Measurements from ENCODE around the gene MRPL21. TPM values are rescaled to one million over a fixed set of nuclear protein-coding genes. Genes with fewer than 3 reads are reported as not detected.

Gene MRPL21
- polyA plus RNA-seq, 4 donors, result 61.4 to 135 (median 99.9) TPM

DNA sequence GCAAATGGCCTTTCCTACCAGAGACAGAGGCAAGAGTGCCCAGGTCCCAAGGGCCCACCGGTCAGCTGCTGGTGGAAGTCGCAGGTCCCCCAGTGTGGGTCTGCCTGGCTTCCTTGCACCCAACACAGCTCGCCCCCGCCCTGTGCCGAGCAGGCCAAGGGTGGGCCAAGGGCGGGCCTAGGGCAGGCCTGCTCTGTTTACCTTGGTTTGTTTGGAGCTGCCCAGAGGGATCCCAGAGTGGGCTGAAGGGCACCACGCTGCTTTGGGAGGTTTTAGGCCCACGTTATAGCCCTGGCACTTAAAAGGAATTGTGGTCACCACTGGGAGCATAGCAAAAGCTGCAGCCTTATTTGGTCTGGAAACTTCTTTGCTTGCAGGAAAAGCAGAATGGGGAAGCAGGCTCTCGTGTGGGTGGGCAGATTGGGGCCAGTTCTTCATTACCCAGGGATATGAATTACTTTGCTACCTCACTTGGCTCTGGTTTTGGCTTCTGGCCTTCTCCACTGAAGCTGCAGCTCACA is 39.2 kb upstream of the MRPL21 start:
- peaks cover 0 to 46% (median 3%) of the 10 kb centered on the region in 3 donors for H3K36me3 ChIP-seq (ENCODE audit: control insufficient read depth in 3 of 3, insufficient read depth in 2 of 3, low read depth in 1 of 3, low read length in 3 of 3)
- H3K4me3 ChIP-seq (ENCODE audit: low read depth in 1 of 3, low read length in 3 of 3), result no peak overlapping the region
- no peak for DNase-seq
- no peaks in the 10 kb centered on the region for H3K4me1 ChIP-seq (ENCODE audit: control insufficient read depth in 3 of 3, insufficient read depth in 2 of 3, low read depth in 1 of 3, low read length in 2 of 3)
- FAIRE-seq, result no peak
- H3K27ac ChIP-seq (ENCODE audit: low read depth in 1 of 3, low read length in 2 of 3), result peak overlapping the region in 2 of 3 donors; percentile 72 to 80
- 66 to 70% (median 68%) methylated on average over 9 of the region's 9 CpGs for WGBS, 3 donors
- no peaks in the 10 kb centered on the region for H3K9me3 ChIP-seq (ENCODE audit: control insufficient read depth in 2 of 2, insufficient read depth in 1 of 2, low read depth in 1 of 2, low read length in 1 of 2)
- H3K27me3 ChIP-seq (ENCODE audit: control insufficient read depth in 3 of 3, insufficient read depth in 3 of 3, low read length in 3 of 3), result no peaks in the 10 kb centered on the region

DNA sequence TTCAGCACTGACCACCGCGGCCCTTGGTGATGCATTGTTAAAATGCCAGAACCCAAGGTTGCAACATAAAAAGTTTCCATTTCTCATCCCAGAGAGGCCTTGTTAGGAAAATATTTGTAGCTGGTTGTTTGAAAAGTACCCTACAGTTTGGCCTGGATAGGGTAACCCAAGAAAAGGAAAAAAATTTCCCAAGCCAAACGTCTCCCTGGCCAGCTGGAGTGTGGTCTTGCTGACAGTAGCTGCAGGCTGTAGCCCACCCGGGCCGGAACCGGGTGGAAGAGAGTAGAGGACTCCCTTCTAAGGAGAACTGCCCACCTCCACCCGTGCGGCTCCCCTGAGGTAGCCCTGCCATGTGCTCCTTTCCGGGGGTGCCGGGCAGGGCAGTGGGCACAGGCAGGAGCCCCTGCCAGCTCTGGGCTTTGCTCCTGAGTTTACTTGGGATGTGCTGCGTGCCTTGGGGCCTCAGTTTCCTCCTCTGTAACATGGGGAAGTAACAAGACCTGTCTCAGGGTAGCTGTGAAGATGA is 38.5 kb upstream of the MRPL21 start:
- no peak for FAIRE-seq
- no peaks in the 10 kb centered on the region for H3K9me3 ChIP-seq (ENCODE audit: control insufficient read depth in 2 of 2, insufficient read depth in 1 of 2, low read depth in 1 of 2, low read length in 1 of 2)
- no peak for DNase-seq
- no peaks in the 10 kb centered on the region for H3K27me3 ChIP-seq (ENCODE audit: control insufficient read depth in 3 of 3, insufficient read depth in 3 of 3, low read length in 3 of 3)
- 75 to 77% (median 76%) methylated on average over 11 of the region's 11 CpGs for WGBS, 3 donors
- no peaks in the 10 kb centered on the region for H3K4me1 ChIP-seq (ENCODE audit: control insufficient read depth in 3 of 3, insufficient read depth in 2 of 3, low read depth in 1 of 3, low read length in 2 of 3)
- peaks cover 3 to 52% (median 7%) of the 10 kb centered on the region in 3 donors for H3K36me3 ChIP-seq (ENCODE audit: control insufficient read depth in 3 of 3, insufficient read depth in 2 of 3, low read depth in 1 of 3, low read length in 3 of 3)
- no peak overlapping the region for H3K4me3 ChIP-seq (ENCODE audit: low read depth in 1 of 3, low read length in 3 of 3)
- peak overlapping the region in 2 of 3 donors; percentile 72 to 80 for H3K27ac ChIP-seq (ENCODE audit: low read depth in 1 of 3, low read length in 2 of 3)

DNA sequence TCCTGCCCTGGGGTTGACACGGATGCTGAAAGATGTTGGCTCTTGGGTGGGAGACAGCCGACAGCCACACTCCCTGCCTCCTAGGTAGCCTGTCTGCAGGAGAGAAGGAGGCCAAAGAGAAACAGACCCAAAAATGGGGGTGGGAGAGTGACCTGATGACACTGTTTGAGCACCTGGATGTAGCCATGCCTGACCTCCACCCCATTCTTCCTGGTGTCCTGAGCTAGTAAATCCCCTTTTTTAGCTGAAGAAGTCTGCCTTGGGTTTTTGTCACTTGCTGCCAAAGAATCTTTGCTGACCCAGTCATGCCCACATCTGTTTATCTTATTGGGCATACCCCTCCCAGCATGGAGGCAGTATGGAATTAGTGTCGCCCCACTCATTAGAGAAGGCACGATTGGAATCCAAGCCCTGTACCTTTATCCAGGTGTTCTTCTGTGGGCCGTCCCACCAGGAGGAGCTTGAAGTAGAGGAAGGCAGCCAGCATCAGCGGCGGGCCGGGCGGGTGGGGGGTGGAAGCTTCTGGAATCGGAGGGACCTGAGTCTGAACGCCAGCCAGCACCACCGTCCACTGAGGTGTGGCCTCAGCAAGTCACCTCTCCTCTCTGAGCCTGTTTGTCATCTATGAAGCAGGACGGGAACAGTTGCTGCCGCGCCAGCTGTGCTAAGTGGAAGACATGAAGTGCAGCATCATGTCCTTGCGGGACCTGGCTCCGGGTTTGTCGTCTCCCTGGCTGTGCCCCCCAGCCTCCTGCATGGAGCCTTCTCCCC is 37.9 kb upstream of the MRPL21 start:
- no peaks in the 10 kb centered on the region for H3K4me1 ChIP-seq (ENCODE audit: control insufficient read depth in 3 of 3, insufficient read depth in 2 of 3, low read depth in 1 of 3, low read length in 2 of 3)
- peak overlapping the region in 2 of 3 donors; percentile 32 to 72 for H3K27ac ChIP-seq (ENCODE audit: low read depth in 1 of 3, low read length in 2 of 3)
- peaks cover 7 to 59% (median 9%) of the 10 kb centered on the region in 3 donors for H3K36me3 ChIP-seq (ENCODE audit: control insufficient read depth in 3 of 3, insufficient read depth in 2 of 3, low read depth in 1 of 3, low read length in 3 of 3)
- H3K4me3 ChIP-seq (ENCODE audit: low read depth in 1 of 3, low read length in 3 of 3), result no peak overlapping the region
- no peaks in the 10 kb centered on the region for H3K27me3 ChIP-seq (ENCODE audit: control insufficient read depth in 3 of 3, insufficient read depth in 3 of 3, low read length in 3 of 3)
- no peak for DNase-seq
- FAIRE-seq, result no peak
- WGBS, 3 donors, result 84 to 89% (median 85%) methylated on average over 18 of the region's 18 CpGs
- H3K9me3 ChIP-seq (ENCODE audit: control insufficient read depth in 2 of 2, insufficient read depth in 1 of 2, low read depth in 1 of 2, low read length in 1 of 2), result no peaks in the 10 kb centered on the region

DNA sequence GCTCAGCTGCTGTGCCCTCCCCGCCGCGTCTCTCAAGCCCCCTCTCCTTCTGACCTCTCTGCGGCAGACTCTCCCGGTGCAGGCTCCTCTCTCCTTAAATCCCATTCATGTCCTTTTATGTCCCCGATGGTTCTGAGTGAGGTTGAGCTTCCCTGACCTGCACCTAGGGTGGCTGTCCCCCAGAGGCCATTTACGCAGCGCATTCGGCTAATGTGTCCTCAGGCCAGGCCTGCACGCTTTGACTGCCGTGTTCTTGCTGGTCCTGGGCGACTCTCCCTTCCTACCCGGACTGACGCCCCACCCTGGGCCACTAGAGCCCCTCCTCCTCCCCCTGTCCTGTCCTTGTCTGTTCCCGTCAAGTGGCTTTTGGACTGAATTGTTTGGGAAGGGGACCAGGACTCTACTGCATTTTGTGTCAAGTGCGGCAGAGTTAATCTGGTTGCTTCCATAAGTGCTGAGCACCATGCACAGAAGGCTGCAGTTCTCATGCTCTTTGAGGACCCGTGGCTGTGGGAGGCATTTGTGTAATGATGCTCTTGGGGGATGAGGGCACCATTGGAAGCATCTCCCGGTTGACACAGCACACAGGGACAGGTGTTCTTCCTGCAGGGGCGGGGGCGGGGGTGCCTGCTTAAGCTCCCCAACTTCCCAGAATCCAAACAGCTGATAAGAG is 37.2 kb upstream of the MRPL21 start:
- FAIRE-seq (no peak), DNase-seq (no peak)
- Histone ChIP-seq H3K4me3 (ENCODE audit: low read depth in 1 of 3, low read length in 3 of 3) (no peak overlapping the region), H3K9me3 (ENCODE audit: control insufficient read depth in 2 of 2, insufficient read depth in 1 of 2, low read depth in 1 of 2, low read length in 1 of 2) (no peaks in the 10 kb centered on the region), H3K27ac (ENCODE audit: low read depth in 1 of 3, low read length in 2 of 3) (no peak overlapping the region), H3K4me1 (ENCODE audit: control insufficient read depth in 3 of 3, insufficient read depth in 2 of 3, low read depth in 1 of 3, low read length in 2 of 3) (no peaks in the 10 kb centered on the region), H3K27me3 (ENCODE audit: control insufficient read depth in 3 of 3, insufficient read depth in 3 of 3, low read length in 3 of 3) (no peaks in the 10 kb centered on the region), H3K36me3 (ENCODE audit: control insufficient read depth in 3 of 3, insufficient read depth in 2 of 3, low read depth in 1 of 3, low read length in 3 of 3) (peaks cover 9 to 66% (median 11%) of the 10 kb centered on the region in 3 donors)
- WGBS, 3 donors, result 91 to 93% (median 92%) methylated on average over 20 of the region's 20 CpGs

DNA sequence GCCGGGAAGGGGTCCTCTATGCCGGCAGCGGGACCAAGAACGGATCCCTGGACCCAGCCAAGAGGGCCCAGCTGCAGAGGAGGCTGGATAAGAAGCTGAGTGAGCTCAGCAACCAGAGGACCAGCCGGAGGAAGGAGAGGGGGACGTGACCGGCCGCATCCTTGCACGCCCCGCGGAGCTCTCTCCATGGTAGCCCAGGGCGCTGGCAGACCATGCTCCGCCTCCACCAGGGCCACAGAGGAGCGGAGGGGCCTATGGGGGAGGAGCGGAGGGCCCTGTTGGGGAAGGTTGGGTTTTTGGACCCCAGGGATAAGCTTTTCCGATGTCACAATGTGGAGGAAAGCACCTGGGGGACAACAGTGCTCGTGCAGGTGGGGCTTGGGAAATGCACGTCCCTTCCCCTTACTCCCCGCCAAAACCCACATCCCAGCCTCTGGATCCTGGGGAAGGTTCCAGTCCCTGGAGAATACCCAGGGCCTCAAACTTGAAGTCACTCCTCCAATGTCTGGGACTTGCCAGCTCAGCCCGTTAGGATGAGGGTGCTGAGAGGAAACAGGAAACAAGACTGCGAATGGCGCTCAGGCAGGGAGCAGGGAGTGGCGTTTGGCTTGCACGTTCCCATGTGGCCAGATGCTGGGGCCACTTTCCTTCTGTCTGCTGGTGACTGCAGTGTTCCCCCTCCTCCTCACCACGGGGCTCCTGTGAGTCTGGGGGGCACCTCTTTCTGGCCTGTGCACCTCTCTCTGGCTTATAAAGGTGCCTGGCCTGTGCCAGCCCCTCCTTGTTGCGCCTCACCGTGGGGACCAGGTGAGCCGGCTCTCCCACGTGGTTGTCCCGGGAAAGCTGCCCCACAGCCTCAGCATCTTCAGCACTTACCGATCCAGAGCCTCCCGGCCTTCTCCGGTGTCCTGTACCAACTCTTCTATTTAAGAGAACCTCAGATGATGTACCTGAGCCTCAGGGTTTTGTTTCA is 36.2 kb upstream of the MRPL21 start:
- no peaks in the 10 kb centered on the region for H3K4me1 ChIP-seq (ENCODE audit: control insufficient read depth in 3 of 3, insufficient read depth in 2 of 3, low read depth in 1 of 3, low read length in 2 of 3)
- FAIRE-seq, result no peak
- 86 to 89% (median 88%) methylated on average over 33 of the region's 33 CpGs for WGBS, 3 donors

DNA sequence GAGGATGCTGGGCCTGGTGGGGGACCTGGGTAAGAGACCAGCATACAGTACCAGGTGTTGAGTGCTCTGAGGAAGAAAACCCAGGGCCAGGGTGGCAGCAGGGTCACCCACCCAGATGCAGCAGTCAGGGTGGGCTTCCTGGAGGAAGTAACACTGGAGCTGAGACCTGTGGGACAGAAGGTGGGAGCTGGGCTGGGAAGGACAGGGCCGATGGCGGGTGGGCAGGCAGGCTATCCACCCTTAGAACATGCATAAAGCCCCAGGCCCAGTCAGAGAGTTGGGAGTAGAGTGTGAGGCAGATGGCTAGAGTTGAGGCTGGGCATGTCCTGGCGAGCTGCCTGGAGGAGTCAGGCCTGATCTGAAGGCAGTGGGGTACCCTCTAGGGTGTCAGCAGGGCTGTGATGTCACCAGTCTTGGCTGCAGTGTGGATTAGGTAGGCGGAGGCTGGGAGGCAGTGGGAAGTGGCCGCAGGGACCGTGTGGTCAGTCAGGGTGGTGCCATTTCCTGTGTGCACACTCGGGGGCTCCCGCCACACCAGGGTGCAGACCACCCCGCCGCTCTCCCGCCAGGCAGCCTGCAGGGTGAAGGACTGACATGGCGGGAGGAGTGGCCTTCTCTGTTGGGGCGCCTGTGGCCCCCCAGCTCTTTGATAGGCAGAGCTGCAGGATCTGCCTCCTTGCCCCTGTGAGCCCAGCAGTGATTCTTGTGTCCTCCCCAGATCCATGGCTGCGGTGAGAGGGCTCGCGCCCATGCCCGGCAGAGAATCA is 35.4 kb upstream of the MRPL21 start:
- H3K36me3 ChIP-seq (ENCODE audit: control insufficient read depth in 3 of 3, insufficient read depth in 2 of 3, low read depth in 1 of 3, low read length in 3 of 3), result peaks cover 11 to 84% (median 15%) of the 10 kb centered on the region in 3 donors
- H3K4me1 ChIP-seq (ENCODE audit: control insufficient read depth in 3 of 3, insufficient read depth in 2 of 3, low read depth in 1 of 3, low read length in 2 of 3), result no peaks in the 10 kb centered on the region
- FAIRE-seq, result no peak
- no peaks in the 10 kb centered on the region for H3K27me3 ChIP-seq (ENCODE audit: control insufficient read depth in 3 of 3, insufficient read depth in 3 of 3, low read length in 3 of 3)
- no peaks in the 10 kb centered on the region for H3K9me3 ChIP-seq (ENCODE audit: control insufficient read depth in 2 of 2, insufficient read depth in 1 of 2, low read depth in 1 of 2, low read length in 1 of 2)
- WGBS, 3 donors, result 83 to 95% (median 91%) methylated on average over 11 to 17 of the region's 17 CpGs
- DNase-seq, result no peak
- no peak overlapping the region for H3K4me3 ChIP-seq (ENCODE audit: low read depth in 1 of 3, low read length in 3 of 3)
- H3K27ac ChIP-seq (ENCODE audit: low read depth in 1 of 3, low read length in 2 of 3), result no peak overlapping the region

More for the DNA sequence above, 36.2 kb upstream of the MRPL21 start:
- H3K36me3 ChIP-seq (ENCODE audit: control insufficient read depth in 3 of 3, insufficient read depth in 2 of 3, low read depth in 1 of 3, low read length in 3 of 3), result peaks cover 9 to 75% (median 15%) of the 10 kb centered on the region in 3 donors
- no peak overlapping the region for H3K4me3 ChIP-seq (ENCODE audit: low read depth in 1 of 3, low read length in 3 of 3)
- H3K27me3 ChIP-seq (ENCODE audit: control insufficient read depth in 3 of 3, insufficient read depth in 3 of 3, low read length in 3 of 3), result no peaks in the 10 kb centered on the region
- no peak for DNase-seq
- H3K27ac ChIP-seq (ENCODE audit: low read depth in 1 of 3, low read length in 2 of 3), result no peak overlapping the region
- H3K9me3 ChIP-seq (ENCODE audit: control insufficient read depth in 2 of 2, insufficient read depth in 1 of 2, low read depth in 1 of 2, low read length in 1 of 2), result no peaks in the 10 kb centered on the region

DNA sequence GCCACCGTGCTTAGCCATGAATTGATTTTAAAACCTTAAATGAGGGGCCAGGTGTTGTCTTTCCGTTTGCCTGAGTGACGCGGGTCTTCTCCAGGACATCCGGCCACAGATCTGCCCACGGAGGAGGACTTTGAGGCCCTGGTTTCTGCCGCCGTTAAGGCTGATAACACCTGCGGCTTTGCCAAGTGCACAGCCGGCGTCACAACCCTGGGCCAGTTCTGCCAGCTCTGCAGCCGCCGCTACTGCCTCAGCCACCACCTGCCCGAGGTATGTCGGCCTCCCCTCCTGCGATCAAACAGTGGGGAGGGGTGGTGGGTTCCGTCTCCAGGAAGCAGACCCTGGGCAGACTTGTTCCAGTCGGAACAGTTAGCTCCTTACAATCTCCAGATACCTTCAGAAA is 34.5 kb upstream of the MRPL21 start:
- H3K27me3 ChIP-seq (ENCODE audit: control insufficient read depth in 3 of 3, insufficient read depth in 3 of 3, low read length in 3 of 3), result no peaks in the 10 kb centered on the region
- no peak overlapping the region for H3K4me3 ChIP-seq (ENCODE audit: low read depth in 1 of 3, low read length in 3 of 3)
- DNase-seq (no peak), FAIRE-seq (no peak)
- peaks cover 15 to 93% (median 15%) of the 10 kb centered on the region in 3 donors for H3K36me3 ChIP-seq (ENCODE audit: control insufficient read depth in 3 of 3, insufficient read depth in 2 of 3, low read depth in 1 of 3, low read length in 3 of 3)
- no peaks in the 10 kb centered on the region for H3K9me3 ChIP-seq (ENCODE audit: control insufficient read depth in 2 of 2, insufficient read depth in 1 of 2, low read depth in 1 of 2, low read length in 1 of 2)
- WGBS, 3 donors, result 78 to 88% (median 78%) methylated on average over 18 of the region's 18 CpGs
- no peaks in the 10 kb centered on the region for H3K4me1 ChIP-seq (ENCODE audit: control insufficient read depth in 3 of 3, insufficient read depth in 2 of 3, low read depth in 1 of 3, low read length in 2 of 3)
- no peak overlapping the region for H3K27ac ChIP-seq (ENCODE audit: low read depth in 1 of 3, low read length in 2 of 3)

All from small intestine (tissue), 7 donors.